GM08714 (cell line): ENCODE measurements around the gene ANAPC2.
A peak's percentile ranks its signal among the peaks of the same experiment; 100 is the strongest.

Source experiments
- H3K4me3 ChIP-seq: fragments of 200-500 bp; sonication (Bioruptor generic); 2 replicates; pipeline ENCODE4 v1.5.1; 2014; ENCODE audit warnings: mild to moderate bottlenecking, low read length, inconsistent platforms
- ZNF274 ChIP-seq: IDR thresholded peaks from 2 replicates; pipeline ENCODE4 v1.6.1; 2012; ENCODE audit warnings: mild to moderate bottlenecking, low read depth, low read length

Gene ANAPC2

GRCh38 chr9:137156567-137157375 lies 31.6 kb downstream of the ANAPC2 start:
- TF ChIP-seq ZNF274, result no peak
- peak overlapping the region; percentile 32; the same call in 1 of the 2 replicates for H3K4me3 ChIP-seq

- H3K4me3 ChIP-seq, result no peak overlapping the region
- no peak for TF ChIP-seq ZNF274
These were observed 35.4 kb downstream of the ANAPC2 start for GRCh38 chr9:137152844-137153405.

GRCh38 chr9:137150617-137151457 lies 37.5 kb downstream of the ANAPC2 start:
- TF ChIP-seq ZNF274, result no peak
- no peak overlapping the region for H3K4me3 ChIP-seq

GRCh38 chr9:137149942-137150616 lies 38.3 kb downstream of the ANAPC2 start:
- TF ChIP-seq ZNF274, result no peak
- no peak overlapping the region for H3K4me3 ChIP-seq

GRCh38 chr9:137149363-137149762 lies 39.0 kb downstream of the ANAPC2 start:
- H3K4me3 ChIP-seq, result no peak overlapping the region
- TF ChIP-seq ZNF274, result no peak

- no peak for TF ChIP-seq ZNF274
- no peak overlapping the region for H3K4me3 ChIP-seq
These were observed 39.7 kb downstream of the ANAPC2 start for GRCh38 chr9:137148661-137149060.

- no peak for TF ChIP-seq ZNF274
- H3K4me3 ChIP-seq, result no peak overlapping the region
These were observed 40.1 kb downstream of the ANAPC2 start for GRCh38 chr9:137148242-137148641.

- H3K4me3 ChIP-seq, result no peak overlapping the region
- TF ChIP-seq ZNF274, result no peak
These were observed 40.6 kb downstream of the ANAPC2 start for GRCh38 chr9:137147793-137148160.

GRCh38 chr9:137147091-137147792 lies 41.1 kb downstream of the ANAPC2 start:
- H3K4me3 ChIP-seq, result no peak overlapping the region

GRCh38 chr9:137146527-137146918 lies 41.8 kb downstream of the ANAPC2 start:
- TF ChIP-seq ZNF274, result no peak
- H3K4me3 ChIP-seq, result no peak overlapping the region

More at GRCh38 chr9:137147091-137147792, 41.1 kb downstream of the ANAPC2 start:
- no peak for TF ChIP-seq ZNF274

GRCh38 chr9:137145731-137146526 lies 42.4 kb downstream of the ANAPC2 start:
- TF ChIP-seq ZNF274, result no peak
- H3K4me3 ChIP-seq, result no peak overlapping the region

GRCh38 chr9:137143459-137143858 lies 44.9 kb downstream of the ANAPC2 start:
- no peak for TF ChIP-seq ZNF274
- no peak overlapping the region for H3K4me3 ChIP-seq
